Measurements from ENCODE around the gene ULBP2. TPM values are rescaled to one million over a fixed set of nuclear protein-coding genes. Genes with fewer than 3 reads are reported as not detected.

The ULBP2 gene
- total RNA-seq, 1 donor = 2.5 TPM

GRCh38 chr6:149923327-149923986, 18.4 kb upstream of the ULBP2 start:
- Histone ChIP-seq H2AFZ (ENCODE audit: low read length) (peak overlapping the region; percentile 63), H3K27me3 (ENCODE audit: insufficient read depth, low read length) (no peaks in the 10 kb centered on the region), H3K27ac (ENCODE audit: low read depth, low read length) (no peak overlapping the region), H3K9me3 (ENCODE audit: low read depth, low read length) (no peaks in the 10 kb centered on the region), H3K4me3 (ENCODE audit: insufficient read depth, low read length) (peak overlapping the region; percentile 70), H3K4me1 (ENCODE audit: insufficient read depth, low read length) (peaks cover 7% of the 10 kb centered on the region), H3K36me3 (ENCODE audit: insufficient read depth, low read length) (no peaks in the 10 kb centered on the region), H4K20me1 (ENCODE audit: insufficient read depth, low read length) (no peaks in the 10 kb centered on the region), H3K4me2 (ENCODE audit: insufficient read depth, low read length) (peak overlapping the region; percentile 97), H3K79me2 (ENCODE audit: insufficient read depth, low read length) (no peaks in the 10 kb centered on the region)
- DNase-seq (ENCODE audit: insufficient read length, low spot score, missing footprints) = no peak
- TF ChIP-seq CTCF (IDR thresholded peaks at IDR 0.05; ENCODE audit: extremely low read depth, low read depth, low read length) = no peak

GRCh38 chr6:149924206-149924932, 17.4 kb upstream of the ULBP2 start:
- H3K27ac ChIP-seq (ENCODE audit: low read depth, low read length) = no peak overlapping the region
- H3K79me2 ChIP-seq (ENCODE audit: insufficient read depth, low read length) = no peaks in the 10 kb centered on the region
- H4K20me1 ChIP-seq (ENCODE audit: insufficient read depth, low read length) = no peaks in the 10 kb centered on the region
- H3K36me3 ChIP-seq (ENCODE audit: insufficient read depth, low read length) = no peaks in the 10 kb centered on the region
- H3K27me3 ChIP-seq (ENCODE audit: insufficient read depth, low read length) = peaks cover 5% of the 10 kb centered on the region
- H3K4me1 ChIP-seq (ENCODE audit: insufficient read depth, low read length) = peaks cover 7% of the 10 kb centered on the region
- H3K4me2 ChIP-seq (ENCODE audit: insufficient read depth, low read length) = no peak overlapping the region
- peak; percentile 34 for DNase-seq (ENCODE audit: insufficient read length, low spot score, missing footprints)
- no peaks in the 10 kb centered on the region for H3K9me3 ChIP-seq (ENCODE audit: low read depth, low read length)
- no peak overlapping the region for H3K4me3 ChIP-seq (ENCODE audit: insufficient read depth, low read length)
- H2AFZ ChIP-seq (ENCODE audit: low read length) = no peak overlapping the region
- no peak for TF ChIP-seq CTCF (IDR thresholded peaks at IDR 0.05; ENCODE audit: extremely low read depth, low read depth, low read length)

GRCh38 chr6:149924933-149925252, 16.9 kb upstream of the ULBP2 start:
- peaks cover 10% of the 10 kb centered on the region for H3K27me3 ChIP-seq (ENCODE audit: insufficient read depth, low read length)
- H3K27ac ChIP-seq (ENCODE audit: low read depth, low read length) = no peak overlapping the region
- peak overlapping the region; percentile 94 for H2AFZ ChIP-seq (ENCODE audit: low read length)
- H3K4me1 ChIP-seq (ENCODE audit: insufficient read depth, low read length) = peaks cover 7% of the 10 kb centered on the region
- peak overlapping the region; percentile 95 for H3K4me2 ChIP-seq (ENCODE audit: insufficient read depth, low read length)
- no peak for DNase-seq (ENCODE audit: insufficient read length, low spot score, missing footprints)
- no peaks in the 10 kb centered on the region for H3K79me2 ChIP-seq (ENCODE audit: insufficient read depth, low read length)
- no peaks in the 10 kb centered on the region for H3K36me3 ChIP-seq (ENCODE audit: insufficient read depth, low read length)
- no peak for TF ChIP-seq CTCF (IDR thresholded peaks at IDR 0.05; ENCODE audit: extremely low read depth, low read depth, low read length)
- no peaks in the 10 kb centered on the region for H3K9me3 ChIP-seq (ENCODE audit: low read depth, low read length)
- no peaks in the 10 kb centered on the region for H4K20me1 ChIP-seq (ENCODE audit: insufficient read depth, low read length)
- H3K4me3 ChIP-seq (ENCODE audit: insufficient read depth, low read length) = no peak overlapping the region

GRCh38 chr6:149925253-149925973, 16.4 kb upstream of the ULBP2 start:
- H3K79me2 ChIP-seq (ENCODE audit: insufficient read depth, low read length) = no peaks in the 10 kb centered on the region
- H3K27ac ChIP-seq (ENCODE audit: low read depth, low read length) = peak overlapping the region; percentile 58
- no peak for TF ChIP-seq CTCF (IDR thresholded peaks at IDR 0.05; ENCODE audit: extremely low read depth, low read depth, low read length)
- H3K4me2 ChIP-seq (ENCODE audit: insufficient read depth, low read length) = peak overlapping the region; percentile 95
- H4K20me1 ChIP-seq (ENCODE audit: insufficient read depth, low read length) = no peaks in the 10 kb centered on the region
- H3K9me3 ChIP-seq (ENCODE audit: low read depth, low read length) = no peaks in the 10 kb centered on the region
- H3K27me3 ChIP-seq (ENCODE audit: insufficient read depth, low read length) = peaks cover 14% of the 10 kb centered on the region
- peak; percentile 42 for DNase-seq (ENCODE audit: insufficient read length, low spot score, missing footprints)
- H3K4me1 ChIP-seq (ENCODE audit: insufficient read depth, low read length) = peaks cover 7% of the 10 kb centered on the region
- H2AFZ ChIP-seq (ENCODE audit: low read length) = peak overlapping the region; percentile 94
- H3K36me3 ChIP-seq (ENCODE audit: insufficient read depth, low read length) = no peaks in the 10 kb centered on the region
- H3K4me3 ChIP-seq (ENCODE audit: insufficient read depth, low read length) = peak overlapping the region; percentile 78
